WTC11 (cell line): Measurements from ENCODE around the gene GCM1. TPM values are rescaled to one million over a fixed set of nuclear protein-coding genes. Genes with fewer than 3 reads are reported as not detected.

Experiments used
- ATAC-seq: fragments of 200-7000 bp; cut with Tn5 transposase; 2 replicates; pipeline ENCODE4 v1.10.0; 2021; ENCODE audit warnings: mild to moderate bottlenecking, moderate library complexity
- CTCF ChIA-PET: fragments of 300-600 bp; sonication (Branson Sonifier 250); formaldehyde crosslinking; loops from one replicate; lab custom pipeline; 2021; ENCODE audit warnings: antibody characterized with exemption; lab: Charles Lee
- POLR2A ChIA-PET: fragments of 350-600 bp; sonication (Branson Sonifier 250); formaldehyde crosslinking; loops from one replicate; lab custom pipeline; 2021; ENCODE audit warnings: antibody characterized with exemption; lab: Charles Lee
- DNase-seq: peaks from one replicate; pipeline ENCODE4 v3.0.0; 2021; ENCODE audit warnings: low spot score
- H3K27ac Mint-ChIP-seq: 2 replicates; pipeline ENCODE4 v1.8.0; 2021; ENCODE audit warnings: mixed read lengths
- H3K27me3 Mint-ChIP-seq: 2 replicates; pipeline ENCODE4 v1.8.0; 2021; ENCODE audit warnings: low read depth, mild to moderate bottlenecking, moderate library complexity, mixed read lengths
- H3K36me3 Mint-ChIP-seq: 2 replicates; pipeline ENCODE4 v1.8.0; 2021; ENCODE audit warnings: mixed read lengths
- H3K4me1 Mint-ChIP-seq: 2 replicates; pipeline ENCODE4 v1.8.0; 2022; ENCODE audit warnings: mixed read lengths
- H3K4me3 Mint-ChIP-seq: 2 replicates; pipeline ENCODE4 v1.8.0; 2021; ENCODE audit warnings: mild to moderate bottlenecking, moderate library complexity, mixed read lengths
- H3K9me3 Mint-ChIP-seq: 2 replicates; pipeline ENCODE4 v1.8.0; 2021; ENCODE audit warnings: mixed read lengths
- FOXP1 ChIP-seq: sonication (generic); formaldehyde crosslinking; IDR thresholded peaks from 2 replicates; pipeline ENCODE4 v1.8.0; 2022; ENCODE audit warnings: missing genetic modification reagents, mild to moderate bottlenecking, moderate library complexity, borderline replicate concordance
- GABPB1 ChIP-seq: sonication (generic); formaldehyde crosslinking; IDR thresholded peaks from 2 replicates; pipeline ENCODE4 v1.8.1; 2023; ENCODE audit warnings: mild to moderate bottlenecking, missing genetic modification reagents
- GRHL2 ChIP-seq: fragments of 250-450 bp; sonication (Bioruptor Pico); IDR thresholded peaks from 2 replicates; pipeline ENCODE4 v1.8.0; 2022; ENCODE audit warnings: mild to moderate bottlenecking, moderate library complexity; ENCODE audit not compliant: insufficient replicate concordance, severe bottlenecking
- JUN ChIP-seq: sonication (generic); formaldehyde crosslinking; IDR thresholded peaks from 2 replicates; pipeline ENCODE4 v1.8.0; 2023; ENCODE audit warnings: mild to moderate bottlenecking, missing genetic modification reagents
- NFE2L1 ChIP-seq: sonication (generic); formaldehyde crosslinking; IDR thresholded peaks from 2 replicates; pipeline ENCODE4 v1.8.1; 2023; ENCODE audit warnings: missing genetic modification reagents
- ZNF317 ChIP-seq: sonication (generic); formaldehyde crosslinking; IDR thresholded peaks from 2 replicates; pipeline ENCODE4 v1.8.1; 2023; ENCODE audit warnings: low read depth, mild to moderate bottlenecking, moderate library complexity, missing genetic modification reagents, borderline replicate concordance
- ZNF423 ChIP-seq: fragments of 250-450 bp; sonication (Bioruptor Pico); IDR thresholded peaks from 2 replicates; pipeline ENCODE4 v2.1.2; 2022; ENCODE audit warnings: mild to moderate bottlenecking, moderate library complexity
- total RNA-seq: library from RNA; stranded (reverse); gene quantifications from 3 replicates; pipeline ENCODE4 v1.2.3, GENCODE V29; 2021
- TF ChIP-seq, protein P1 (sequence below): fragments of 250-450 bp; sonication (Bioruptor Pico); IDR thresholded peaks from 2 replicates; pipeline ENCODE4 v1.9.0; 2021; ENCODE audit warnings: mild to moderate bottlenecking, borderline replicate concordance
- TF ChIP-seq, protein P2 (sequence below): sonication (generic); formaldehyde crosslinking; IDR thresholded peaks from 2 replicates; pipeline ENCODE4 v1.8.1; 2023; ENCODE audit warnings: mild to moderate bottlenecking, missing genetic modification reagents, moderate library complexity
- TF ChIP-seq, protein P3 (sequence below): sonication (generic); formaldehyde crosslinking; conservative IDR thresholded peaks from 2 replicates; pipeline ENCODE4 v1.8.1; 2022; ENCODE audit warnings: mild to moderate bottlenecking, missing genetic modification reagents
- TF ChIP-seq, protein P4 (sequence below): fragments of 200-600 bp; IDR thresholded peaks from 2 replicates; pipeline ENCODE4 v1.8.0; 2022; ENCODE audit warnings: antibody characterized with exemption
- TF ChIP-seq, protein P5 (sequence below): sonication (generic); formaldehyde crosslinking; IDR thresholded peaks from 2 replicates; pipeline ENCODE4 v1.8.1; 2022; ENCODE audit warnings: low read depth, mild to moderate bottlenecking, moderate library complexity, missing genetic modification reagents, borderline replicate concordance

The GCM1 gene
- total RNA-seq, 1 experiment from 2014 or later, result 0.09 TPM

DNA sequence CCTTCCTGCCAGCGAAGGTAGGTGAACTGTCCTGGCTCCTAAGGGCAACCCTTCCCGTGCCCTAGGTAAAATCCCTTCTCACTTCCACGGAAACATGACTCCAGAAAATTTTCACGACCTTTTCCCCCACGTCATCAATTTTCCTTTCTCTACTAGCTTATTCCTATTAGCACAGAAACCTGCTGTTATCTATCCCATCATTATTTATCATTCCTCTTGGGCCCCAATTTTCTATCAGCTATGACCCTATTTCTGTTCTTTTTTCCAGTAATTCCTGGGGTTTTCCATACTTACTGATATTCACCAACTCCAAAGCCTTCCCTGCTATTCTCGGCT, 23.8 kb upstream of the GCM1 start (continued):
- TF ChIP-seq ZNF317, result no peak
- TF ChIP-seq FOXP1 (CRISPR knock-in tag), result no peak
- TF ChIP-seq NFE2L1, result no peak
- TF ChIP-seq ZNF423 (CRISPR knock-in tag), result no peak
- TF ChIP-seq, protein P1, sequence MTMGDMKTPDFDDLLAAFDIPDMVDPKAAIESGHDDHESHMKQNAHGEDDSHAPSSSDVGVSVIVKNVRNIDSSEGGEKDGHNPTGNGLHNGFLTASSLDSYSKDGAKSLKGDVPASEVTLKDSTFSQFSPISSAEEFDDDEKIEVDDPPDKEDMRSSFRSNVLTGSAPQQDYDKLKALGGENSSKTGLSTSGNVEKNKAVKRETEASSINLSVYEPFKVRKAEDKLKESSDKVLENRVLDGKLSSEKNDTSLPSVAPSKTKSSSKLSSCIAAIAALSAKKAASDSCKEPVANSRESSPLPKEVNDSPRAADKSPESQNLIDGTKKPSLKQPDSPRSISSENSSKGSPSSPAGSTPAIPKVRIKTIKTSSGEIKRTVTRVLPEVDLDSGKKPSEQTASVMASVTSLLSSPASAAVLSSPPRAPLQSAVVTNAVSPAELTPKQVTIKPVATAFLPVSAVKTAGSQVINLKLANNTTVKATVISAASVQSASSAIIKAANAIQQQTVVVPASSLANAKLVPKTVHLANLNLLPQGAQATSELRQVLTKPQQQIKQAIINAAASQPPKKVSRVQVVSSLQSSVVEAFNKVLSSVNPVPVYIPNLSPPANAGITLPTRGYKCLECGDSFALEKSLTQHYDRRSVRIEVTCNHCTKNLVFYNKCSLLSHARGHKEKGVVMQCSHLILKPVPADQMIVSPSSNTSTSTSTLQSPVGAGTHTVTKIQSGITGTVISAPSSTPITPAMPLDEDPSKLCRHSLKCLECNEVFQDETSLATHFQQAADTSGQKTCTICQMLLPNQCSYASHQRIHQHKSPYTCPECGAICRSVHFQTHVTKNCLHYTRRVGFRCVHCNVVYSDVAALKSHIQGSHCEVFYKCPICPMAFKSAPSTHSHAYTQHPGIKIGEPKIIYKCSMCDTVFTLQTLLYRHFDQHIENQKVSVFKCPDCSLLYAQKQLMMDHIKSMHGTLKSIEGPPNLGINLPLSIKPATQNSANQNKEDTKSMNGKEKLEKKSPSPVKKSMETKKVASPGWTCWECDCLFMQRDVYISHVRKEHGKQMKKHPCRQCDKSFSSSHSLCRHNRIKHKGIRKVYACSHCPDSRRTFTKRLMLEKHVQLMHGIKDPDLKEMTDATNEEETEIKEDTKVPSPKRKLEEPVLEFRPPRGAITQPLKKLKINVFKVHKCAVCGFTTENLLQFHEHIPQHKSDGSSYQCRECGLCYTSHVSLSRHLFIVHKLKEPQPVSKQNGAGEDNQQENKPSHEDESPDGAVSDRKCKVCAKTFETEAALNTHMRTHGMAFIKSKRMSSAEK, result no peak
- no peak for TF ChIP-seq GRHL2 (CRISPR knock-in tag)
- TF ChIP-seq, protein P2, sequence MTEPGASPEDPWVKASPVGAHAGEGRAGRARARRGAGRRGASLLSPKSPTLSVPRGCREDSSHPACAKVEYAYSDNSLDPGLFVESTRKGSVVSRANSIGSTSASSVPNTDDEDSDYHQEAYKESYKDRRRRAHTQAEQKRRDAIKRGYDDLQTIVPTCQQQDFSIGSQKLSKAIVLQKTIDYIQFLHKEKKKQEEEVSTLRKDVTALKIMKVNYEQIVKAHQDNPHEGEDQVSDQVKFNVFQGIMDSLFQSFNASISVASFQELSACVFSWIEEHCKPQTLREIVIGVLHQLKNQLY, result no peak
- no peak for TF ChIP-seq JUN (CRISPR knock-in tag)
- TF ChIP-seq, protein P3, sequence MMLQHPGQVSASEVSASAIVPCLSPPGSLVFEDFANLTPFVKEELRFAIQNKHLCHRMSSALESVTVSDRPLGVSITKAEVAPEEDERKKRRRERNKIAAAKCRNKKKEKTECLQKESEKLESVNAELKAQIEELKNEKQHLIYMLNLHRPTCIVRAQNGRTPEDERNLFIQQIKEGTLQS (CRISPR knock-in tag), result no peak

DNA sequence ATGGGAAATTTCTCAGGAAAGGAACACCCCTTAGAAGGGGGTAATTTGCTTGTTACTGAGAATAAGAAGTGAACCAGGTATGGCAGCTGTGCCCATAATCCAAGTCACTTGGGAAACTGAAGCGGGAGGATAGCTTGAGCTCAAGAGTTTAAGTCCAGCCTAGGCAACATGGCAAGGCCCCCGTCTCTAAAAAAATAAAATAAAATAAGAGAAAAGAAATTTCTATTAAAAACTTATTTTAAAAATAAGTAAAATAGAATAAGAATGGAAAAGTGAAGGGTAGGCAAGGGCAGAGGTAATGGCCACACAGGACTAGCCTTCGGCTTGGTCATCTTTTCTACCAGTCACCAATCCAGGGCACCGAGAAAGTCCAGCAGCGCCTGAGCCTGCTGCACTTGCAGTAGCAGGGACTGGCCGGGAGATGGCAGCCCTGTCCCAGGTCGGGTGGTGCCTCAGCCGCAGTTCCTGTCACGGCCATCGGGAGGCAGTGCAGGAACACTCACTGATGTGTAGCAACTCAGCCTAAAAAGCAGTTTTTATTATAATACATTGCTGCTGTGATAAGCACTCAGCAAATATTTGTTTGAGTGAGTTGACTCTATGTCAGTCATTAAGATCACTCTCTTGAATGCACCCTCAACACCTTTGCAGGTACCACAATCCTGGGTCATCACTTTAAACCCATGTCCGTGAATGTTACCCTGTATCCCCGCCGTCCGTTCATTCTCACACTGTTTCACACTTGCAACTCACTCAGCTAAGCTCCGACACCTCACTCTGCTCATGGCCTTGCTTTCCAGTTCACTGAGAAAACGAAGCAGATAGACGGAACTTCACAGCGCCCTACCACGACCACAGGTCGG, 23.2 kb upstream of the GCM1 start:
- TF ChIP-seq, protein P4, sequence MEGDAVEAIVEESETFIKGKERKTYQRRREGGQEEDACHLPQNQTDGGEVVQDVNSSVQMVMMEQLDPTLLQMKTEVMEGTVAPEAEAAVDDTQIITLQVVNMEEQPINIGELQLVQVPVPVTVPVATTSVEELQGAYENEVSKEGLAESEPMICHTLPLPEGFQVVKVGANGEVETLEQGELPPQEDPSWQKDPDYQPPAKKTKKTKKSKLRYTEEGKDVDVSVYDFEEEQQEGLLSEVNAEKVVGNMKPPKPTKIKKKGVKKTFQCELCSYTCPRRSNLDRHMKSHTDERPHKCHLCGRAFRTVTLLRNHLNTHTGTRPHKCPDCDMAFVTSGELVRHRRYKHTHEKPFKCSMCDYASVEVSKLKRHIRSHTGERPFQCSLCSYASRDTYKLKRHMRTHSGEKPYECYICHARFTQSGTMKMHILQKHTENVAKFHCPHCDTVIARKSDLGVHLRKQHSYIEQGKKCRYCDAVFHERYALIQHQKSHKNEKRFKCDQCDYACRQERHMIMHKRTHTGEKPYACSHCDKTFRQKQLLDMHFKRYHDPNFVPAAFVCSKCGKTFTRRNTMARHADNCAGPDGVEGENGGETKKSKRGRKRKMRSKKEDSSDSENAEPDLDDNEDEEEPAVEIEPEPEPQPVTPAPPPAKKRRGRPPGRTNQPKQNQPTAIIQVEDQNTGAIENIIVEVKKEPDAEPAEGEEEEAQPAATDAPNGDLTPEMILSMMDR, result peak; percentile 100
- TF ChIP-seq, protein P1, result no peak
- peak; percentile 58; the same call in 1 of the 2 replicates for TF ChIP-seq GABPB1 (CRISPR knock-in tag)
- TF ChIP-seq, protein P5, sequence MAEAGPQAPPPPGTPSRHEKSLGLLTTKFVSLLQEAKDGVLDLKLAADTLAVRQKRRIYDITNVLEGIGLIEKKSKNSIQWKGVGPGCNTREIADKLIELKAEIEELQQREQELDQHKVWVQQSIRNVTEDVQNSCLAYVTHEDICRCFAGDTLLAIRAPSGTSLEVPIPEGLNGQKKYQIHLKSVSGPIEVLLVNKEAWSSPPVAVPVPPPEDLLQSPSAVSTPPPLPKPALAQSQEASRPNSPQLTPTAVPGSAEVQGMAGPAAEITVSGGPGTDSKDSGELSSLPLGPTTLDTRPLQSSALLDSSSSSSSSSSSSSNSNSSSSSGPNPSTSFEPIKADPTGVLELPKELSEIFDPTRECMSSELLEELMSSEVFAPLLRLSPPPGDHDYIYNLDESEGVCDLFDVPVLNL, result no peak
- Mint-ChIP-seq H3K27ac (no peak overlapping the region), H3K4me1 (peaks cover 6% of the 10 kb centered on the region), H3K9me3 (no peaks in the 10 kb centered on the region), H3K4me3 (no peak overlapping the region), H3K36me3 (no peaks in the 10 kb centered on the region), H3K27me3 (no peaks in the 10 kb centered on the region)
- POLR2A ChIA-PET, result no interaction called here
- ATAC-seq (peak; percentile 93), DNase-seq (peak; percentile 87)
- CTCF ChIA-PET, result interaction anchor here (0.7 to 3.2 kb wide), 43 partner anchors 10 to 1263 kb away, joined by 3 to 50 read pairs (median 4); no protein-coding TSS in a partner anchor
